NK-92 treated with Interleukin-12 subunit alpha and Interleukin-12 subunit beta, amount 100 ng/mL, for 24 hours (cell line): ENCODE measurements around the gene TPD52L2.
"Not testable (repeated sequence)": the region's sequence is repeated elsewhere in the genome, so short reads cannot be mapped to it uniquely, and the experiment has no call there.

ENCODE experiments used
- DNase-seq: peaks from one replicate; lab custom pipeline; 2025; lab: John Stamatoyannopoulos, UW

TPD52L2 gene

DNA sequence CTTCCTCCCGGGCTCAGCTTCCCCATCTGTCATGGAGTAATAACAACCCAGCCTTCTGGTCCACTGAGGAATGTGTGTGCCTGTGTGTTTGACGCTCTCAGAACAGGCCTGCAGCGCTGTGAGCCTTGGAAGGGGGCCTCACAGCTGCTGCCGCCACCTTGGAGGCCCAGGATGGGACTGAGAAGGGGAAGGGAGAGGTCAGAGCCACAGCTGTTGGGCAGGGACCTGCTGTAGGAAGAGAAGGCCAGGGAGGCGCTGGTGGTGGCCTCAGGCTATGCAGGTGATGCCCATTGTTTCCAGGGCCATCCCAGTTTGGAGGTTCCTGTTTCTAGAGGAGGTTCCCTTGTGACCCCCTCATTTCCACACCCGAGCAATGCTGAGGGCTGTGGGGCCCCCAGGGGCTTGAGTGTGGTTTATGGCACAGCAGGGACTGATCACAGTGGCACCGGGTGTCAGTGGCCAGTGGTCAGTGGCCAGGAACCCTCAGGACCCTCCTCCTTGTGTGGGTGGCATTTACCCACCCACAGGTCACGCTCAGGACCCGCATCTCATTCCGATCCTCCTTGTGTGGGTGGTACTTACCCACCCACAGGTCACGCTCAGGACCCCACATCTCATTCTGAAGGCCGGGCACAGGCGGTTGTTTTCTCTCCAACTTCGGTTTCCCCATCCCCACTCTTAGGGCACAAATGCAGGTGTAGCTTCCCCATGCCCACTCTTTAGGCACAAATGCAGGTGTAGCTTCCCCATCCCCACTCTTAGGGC, 14.0 kb downstream of the TPD52L2 start:
- DNase-seq: no peak

DNA sequence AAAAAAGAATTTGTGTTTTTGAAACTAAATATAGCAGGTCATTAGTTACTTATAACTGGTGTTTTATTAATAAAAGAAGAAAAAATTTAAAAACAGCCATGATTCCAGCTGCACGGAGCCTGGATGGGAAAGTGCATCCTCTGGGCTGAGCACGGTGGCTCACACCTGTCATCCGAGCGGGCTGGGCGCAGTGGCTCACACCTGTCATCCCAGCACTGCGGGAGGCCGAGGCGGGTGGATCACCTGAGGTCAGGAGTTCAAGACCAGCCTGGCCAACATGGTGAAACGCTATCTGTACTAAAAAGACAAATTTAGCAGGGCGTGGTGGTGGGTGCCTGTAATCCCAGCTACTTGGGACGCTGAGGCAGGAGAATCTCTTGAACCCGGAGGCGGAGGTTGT, 15.8 kb downstream of the TPD52L2 start:
- not testable (repeated sequence) for DNase-seq

DNA sequence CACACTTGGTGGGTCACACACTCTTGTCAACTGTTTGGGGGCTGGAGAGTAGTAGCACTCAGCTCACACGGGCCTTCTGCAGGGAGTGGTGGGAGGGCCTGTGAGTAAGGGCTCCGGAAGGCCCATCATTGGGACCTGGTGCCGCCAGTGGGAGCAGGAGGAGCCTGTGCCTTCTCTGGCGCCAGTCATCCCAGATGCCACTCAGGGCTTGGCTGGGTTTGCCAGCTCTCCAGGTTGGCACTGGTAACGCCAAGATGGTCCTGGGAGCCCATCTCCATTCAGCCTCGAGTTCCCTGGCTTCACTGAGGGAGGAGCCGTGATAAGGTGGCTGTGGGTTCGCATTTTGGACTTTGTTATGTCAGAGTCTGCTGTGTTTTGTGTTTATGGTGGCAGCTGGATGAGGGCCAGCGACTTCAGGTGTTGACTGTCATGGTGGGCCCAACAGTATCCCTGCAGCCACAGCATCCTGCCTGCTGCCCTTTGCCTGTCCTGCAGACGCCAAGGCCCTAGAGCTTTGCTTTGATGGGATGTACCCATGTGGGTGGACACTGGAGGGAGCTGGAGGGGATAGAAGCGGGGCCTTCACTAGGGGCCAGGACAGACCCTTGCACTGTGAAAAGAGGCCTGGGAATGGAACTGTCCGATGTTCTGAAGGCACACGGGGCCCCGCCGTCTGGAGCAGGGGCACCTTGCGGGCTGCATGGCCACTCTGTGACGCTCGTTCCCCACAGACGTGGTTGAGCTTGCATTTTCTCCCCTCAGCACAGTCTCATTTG, 16.6 kb downstream of the TPD52L2 start:
- no peak for DNase-seq

DNA sequence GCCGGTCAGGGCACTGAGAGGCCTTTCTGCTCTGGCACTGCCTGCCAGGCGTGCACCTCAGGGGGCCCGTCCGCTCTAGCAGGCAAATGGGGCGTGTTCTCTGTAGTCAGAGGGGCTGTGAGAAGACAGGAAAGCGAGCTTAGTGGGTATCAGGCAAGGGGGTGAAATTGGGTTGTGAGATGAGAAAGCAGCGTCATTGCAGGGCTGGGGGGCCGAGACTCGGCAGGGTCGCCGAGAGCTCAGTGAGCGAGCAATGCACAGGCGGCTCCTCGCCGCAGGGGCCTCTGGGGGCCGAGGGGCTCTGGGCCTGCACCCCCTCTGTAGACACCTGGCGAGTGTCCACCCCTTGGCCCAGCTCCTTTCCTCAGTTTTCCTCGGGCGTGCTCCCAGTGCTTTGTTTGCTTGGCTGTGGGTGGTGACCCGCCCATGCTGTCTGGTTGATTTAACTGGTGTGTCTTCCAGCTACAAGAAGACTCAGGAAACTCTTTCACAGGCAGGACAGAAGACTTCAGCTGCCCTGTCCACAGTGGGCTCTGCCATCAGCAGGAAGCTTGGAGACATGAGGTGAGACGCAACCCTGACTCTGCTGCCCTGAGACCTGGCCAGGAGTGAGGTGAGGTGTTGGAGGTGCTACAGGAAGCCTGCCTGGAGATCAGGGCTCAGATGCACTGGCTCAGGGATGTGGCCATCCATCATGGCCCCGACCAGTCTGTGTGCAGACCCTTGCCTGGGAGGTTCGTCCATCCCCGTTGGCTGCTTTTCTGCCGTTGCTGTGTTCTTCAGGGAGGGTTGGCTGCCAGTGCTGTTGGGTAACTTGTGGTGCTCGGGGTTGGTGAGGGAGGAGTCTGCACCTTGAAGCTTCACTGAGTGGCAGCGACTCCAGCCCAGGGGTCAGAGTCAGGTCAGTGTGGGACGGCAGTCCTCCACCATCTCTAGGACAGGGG, 17.5 kb downstream of the TPD52L2 start:
- no peak for DNase-seq

DNA sequence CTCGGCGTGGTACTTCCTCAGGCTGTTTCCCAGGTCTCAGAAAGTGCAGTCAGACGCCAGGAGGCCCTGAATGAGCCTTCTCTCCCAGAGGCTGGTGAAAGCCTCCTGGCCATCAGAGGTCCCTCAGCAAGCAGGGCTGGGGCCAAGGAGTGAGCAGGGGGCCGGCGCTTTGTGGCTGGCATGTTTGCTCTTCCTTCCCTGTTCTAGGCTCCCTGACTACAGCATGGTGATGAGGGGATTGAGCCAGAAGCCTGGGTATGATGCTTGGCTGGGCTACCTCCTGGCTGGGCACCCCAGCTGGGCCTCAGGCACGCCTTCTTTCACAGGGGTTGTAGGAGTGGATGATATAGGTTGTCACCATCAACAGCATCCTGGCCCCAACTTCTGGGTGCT, 18.1 kb downstream of the TPD52L2 start:
- DNase-seq: no peak

DNA sequence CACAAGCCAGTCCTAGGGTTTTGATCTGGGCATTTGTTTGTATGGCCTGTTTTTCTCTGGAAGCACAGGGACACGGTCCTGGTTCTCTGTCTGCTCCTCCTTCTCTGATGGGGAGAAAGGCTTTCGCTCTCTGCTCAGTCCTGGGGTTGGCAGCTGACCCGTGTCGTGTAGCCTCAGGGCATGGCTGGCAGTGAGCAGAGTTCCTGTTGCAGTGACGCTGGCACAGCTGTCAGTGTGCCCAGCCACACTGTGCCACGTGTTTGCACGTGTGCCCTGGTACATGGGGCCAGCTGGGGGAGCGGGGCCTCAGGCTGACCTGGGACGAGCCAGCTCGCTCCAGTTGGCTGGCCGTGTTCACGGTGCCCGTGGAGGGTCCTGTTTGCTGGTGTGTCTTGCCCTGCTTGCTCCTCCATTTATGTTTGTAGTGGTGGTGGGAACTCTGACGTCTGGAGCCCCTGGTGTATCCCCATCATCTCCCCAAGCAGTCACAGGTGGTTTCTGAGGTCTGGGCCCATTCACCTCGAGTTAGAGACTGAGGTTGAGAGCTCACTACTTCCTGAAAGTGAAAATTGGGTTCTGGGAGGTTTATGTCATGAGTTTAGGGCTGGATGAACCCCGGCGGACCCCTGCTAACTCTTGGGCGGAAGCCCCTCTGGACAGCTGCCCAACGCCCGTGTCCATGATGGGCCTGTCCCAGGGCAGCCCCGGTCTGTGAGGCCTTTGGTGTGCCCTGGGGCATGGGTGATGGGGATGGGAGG, 19.6 kb downstream of the TPD52L2 start:
- no peak for DNase-seq

DNA sequence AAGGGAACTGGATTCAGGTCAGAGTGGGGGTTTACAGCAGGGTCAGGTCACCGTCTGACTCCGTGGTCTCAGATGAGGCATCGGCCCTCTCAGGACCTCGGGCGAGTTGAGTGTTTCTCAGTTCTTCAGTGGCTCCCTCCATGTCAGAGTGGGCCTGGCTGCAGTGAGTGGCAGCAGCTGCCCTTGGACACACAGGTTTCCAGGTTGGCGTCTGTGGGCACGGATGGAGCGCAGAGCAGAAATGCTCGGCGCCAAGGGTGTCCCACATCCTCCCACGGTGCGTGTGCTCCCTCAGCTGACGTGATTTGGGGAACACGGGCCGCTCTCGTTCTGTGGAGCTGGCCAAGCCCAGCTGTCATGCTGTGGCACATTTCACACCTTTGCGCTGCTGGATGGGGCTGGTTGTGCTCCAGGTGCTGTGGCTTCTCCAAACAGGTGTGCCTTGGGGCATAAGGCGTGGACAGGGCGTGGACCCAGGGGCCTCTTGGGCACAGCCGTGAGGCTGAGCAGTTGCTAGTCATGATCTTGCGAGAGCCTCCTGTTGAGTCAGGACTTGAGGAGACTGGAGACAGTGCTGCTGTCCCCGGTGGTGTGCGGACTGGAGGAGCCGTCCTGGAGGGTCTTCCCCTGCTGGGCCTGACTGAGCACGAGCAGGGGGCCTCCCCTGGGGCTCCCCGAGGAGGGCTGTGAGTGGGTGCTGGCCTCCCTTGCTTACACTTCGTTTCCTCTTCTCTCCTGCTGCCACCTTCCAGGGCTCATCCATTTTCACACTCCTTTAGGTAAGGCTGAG, 20.4 kb downstream of the TPD52L2 start:
- no peak for DNase-seq

DNA sequence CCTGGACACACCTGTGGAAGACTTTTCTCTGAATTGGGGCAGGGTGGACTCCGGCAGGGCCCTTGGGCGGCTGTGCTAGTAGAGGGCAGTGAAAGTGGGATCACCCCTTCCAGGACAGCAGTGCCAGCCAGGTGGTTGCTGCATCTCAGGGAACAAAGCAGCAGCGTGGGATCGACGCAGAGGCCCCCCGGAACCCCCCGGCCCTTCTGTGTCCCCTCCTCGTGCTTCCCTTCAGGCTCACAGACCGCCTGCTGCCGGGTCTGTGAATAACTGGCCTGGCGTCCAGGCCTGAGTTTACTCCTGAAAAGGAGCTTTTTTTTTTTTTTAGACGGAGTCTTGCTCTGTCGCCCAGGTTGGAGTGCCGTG, 21.0 kb downstream of the TPD52L2 start:
- DNase-seq: no peak

DNA sequence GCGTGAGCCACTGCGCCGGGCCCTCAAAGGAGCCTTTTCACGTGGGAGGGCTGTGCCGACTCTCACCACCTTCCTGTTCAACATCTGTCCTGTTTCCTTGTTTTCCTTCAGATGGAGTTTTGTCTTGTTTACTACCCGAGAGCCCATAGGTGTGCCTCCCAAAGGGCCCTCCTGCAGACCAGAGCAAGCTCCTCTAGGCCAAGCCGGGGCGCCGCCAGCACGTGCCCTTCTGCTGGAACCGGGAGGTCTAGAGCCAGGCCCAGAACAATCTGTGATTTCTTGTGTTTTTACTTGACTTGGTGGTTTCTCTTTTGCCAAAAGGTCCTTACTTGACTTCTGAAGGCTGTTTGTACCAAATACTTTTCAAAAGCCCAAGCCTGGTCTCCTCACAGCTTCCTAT, 21.9 kb downstream of the TPD52L2 start:
- no peak for DNase-seq

DNA sequence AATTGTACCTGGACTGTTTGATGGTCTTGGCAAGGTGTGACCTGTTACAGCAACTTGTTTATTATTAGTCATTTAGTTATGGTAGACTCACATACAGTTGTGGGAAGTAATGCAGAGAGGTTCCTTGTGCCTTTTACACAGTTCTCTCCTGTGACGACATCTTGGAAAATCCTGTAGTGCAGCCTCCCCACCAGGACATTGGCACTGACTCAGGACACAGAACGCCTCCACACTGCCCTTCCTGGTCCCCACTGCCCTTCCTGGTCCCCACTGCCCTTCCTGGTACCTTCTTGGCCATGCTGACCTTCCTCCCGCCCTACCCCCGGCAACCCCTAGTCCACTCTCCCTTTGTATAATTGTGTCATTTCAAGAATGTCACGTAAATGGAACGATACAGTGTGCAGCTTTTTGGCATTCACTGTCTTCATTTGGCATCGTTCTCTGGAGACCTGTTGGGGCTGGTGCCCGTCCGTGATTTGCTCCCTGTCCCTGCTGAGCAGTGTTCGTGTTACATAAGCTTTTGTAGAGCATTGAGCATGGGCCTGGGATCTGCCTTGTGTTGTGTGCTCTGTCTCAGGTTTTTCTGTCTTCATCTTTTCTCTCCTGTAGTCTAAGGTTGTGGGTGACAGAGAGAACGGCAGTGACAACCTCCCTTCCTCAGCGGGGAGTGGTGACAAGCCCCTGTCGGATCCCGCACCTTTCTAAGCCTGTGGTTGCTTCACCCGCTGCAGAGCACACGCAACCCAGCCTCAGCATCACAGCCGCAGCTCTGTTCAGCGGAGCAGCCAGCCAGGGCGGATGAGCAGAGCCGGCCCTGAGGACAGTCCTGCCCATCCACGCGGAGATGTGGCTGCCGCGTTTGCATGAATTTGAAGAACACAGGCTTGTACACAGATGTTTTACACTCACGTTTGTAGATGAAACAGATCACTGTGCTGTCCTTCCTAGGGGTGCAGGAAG, 24.5 kb downstream of the TPD52L2 start:
- DNase-seq: no peak

DNA sequence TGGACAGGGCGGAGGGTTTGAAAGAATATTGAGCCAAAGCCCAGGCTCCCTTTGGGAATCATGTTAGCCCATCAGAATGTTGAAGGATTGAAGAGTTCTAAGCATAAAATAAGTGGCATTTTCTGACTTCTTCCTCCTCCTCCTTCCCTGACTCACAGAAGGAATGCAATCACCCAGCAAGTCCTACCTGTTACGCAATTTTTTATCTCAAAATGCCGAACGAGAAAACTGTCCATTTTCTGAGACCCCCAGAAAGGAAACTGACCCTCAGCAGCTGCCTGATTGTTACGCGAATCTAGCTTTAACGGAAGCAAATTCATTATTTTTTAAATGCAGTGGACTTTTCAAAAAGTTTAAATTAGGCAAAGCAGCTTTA, 25.1 kb downstream of the TPD52L2 start:
- DNase-seq: no peak

DNA sequence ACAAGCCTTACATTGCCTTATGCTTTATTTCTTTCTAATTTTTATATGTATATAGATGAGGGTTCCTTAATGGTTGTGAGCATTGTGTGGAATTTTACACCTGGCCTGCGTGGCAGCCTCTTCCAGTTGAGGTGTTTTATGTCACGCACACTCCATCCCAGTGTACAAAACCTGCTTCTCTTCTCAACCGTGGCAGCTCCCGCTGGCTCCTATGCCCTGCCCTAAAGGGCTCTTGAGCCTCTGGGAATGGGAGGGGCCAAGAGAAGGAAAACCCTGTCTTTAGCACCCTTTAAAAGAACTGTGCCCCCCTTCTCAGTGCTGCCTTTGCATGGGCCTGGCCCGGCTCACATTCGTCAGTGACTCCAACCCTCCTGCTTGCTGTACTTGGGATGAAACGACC, 25.5 kb downstream of the TPD52L2 start:
- no peak for DNase-seq

DNA sequence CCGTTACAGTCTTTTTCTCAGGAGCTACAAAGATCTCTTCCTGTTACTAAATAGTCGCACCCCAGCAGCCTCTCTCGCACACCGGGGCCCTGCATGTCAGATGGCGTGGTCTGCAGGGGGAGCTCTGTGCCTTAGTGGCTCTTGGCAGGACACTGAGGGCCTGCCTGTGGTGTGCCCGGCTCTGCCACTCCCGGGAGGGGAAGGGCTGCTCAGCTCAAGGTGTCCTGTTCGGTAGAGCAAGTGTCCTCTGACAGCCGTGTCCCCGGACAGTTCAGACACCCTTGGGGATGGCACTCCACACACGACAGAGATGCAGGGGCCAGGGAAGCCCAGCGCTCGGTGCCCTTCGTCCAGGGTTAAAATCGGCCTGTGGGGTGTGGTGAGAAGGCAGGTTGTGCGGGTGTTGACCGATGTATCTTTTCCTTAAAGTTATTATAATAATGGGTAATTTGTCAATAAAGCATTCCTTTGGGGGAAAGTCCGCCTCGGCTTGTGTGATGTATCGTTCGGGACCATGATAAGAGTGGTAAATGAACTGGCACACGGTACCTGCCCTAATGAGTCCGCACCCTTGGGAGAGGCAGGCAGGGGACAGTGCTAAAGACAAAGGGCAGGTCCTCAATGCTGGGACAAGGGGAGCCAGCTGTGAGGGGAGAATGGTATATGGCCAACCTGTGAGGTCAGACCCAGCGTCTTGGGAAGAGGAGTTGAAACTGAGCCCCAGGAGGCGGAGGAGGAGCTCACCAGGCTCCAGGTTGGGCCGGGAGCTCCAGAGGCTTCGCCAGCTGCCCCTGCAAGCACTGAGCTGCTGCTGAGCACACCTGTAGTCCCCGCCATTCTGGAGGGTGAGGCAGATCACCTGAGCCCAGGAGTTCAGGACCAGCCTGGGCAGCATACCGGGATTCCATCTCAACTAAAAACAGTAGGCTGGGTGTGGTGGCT, 26.3 kb downstream of the TPD52L2 start:
- DNase-seq: no peak

DNA sequence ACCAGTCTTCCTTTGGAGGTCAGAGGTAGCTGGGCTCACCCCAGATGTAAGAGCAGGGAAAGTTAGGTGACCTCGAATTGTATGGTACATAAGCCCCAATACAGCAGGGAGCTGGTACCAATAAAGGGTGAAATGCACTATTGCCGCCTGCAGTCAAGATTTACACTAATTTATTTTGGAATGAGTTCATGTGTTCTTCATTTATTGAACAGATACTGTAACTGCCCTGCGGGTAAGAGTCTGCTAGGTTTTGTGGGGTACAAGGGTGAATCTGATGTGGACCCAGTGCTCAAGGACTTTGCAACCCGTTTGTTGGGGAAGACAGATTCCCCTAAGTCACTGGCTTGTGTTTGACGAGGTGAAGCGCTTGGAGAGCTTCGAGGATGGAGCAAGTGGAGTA, 27.3 kb downstream of the TPD52L2 start:
- DNase-seq: no peak

DNA sequence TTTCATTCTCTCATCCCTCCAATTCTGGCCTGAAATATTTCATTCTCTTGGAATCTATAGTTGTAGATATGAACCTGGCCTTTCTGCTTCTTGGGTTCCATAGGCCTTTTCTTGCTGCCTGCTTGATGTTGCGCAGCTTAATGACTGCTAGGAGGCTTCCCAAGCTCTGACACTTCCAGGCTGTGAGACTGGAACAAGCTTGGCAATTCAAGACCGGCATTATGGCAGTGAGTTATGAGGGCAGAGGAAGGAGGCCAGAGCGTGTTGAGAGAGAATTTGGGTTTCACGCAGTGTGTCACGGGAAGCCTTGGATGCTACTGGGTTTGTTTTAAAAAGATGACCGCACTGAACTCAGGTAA, 28.9 kb downstream of the TPD52L2 start:
- DNase-seq: no peak

DNA sequence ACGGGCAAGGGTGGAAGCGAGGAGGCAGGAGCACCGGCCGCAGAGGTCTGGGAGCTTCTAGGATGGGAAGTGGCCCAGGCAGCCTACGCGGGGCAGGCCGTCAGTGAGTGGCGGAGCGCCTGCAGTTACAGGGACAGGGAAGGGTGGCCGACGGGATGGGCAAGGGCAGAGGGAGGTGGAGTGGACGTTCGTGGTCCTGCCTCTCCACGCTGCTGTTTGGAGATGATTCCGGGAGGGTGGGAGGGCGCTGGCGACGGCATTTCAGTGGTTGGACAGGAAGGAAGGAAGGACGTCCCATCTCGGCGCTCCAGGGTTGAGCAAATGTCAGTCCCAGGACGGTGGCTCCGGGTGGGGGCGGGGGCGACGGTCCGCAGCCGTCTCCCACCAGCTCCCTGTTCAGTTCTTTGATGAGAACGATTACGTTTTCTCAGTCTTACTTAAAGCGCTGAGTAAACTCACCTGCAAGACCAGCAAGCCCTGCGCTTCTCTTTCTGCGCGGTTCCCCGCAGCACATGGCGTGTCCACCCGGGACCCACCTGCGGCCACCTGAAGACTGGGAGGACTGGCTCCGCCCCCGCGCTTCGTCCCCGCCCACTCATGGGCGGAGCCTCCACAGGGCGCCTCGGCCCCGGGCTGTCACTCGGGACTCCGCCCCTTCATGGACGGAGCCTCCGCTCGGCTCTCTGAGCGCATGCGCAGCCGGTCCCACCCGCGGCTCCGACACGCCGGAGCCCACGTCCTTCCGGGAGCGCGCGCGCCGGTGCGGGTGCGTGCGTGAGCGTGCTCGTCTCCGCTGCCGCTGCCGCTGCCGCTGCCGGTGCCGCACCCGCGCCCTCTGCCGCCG, 29.5 kb downstream of the TPD52L2 start, which contains the start of gene DNAJC5:
Gene DNAJC5, plus strand, starts transcription at position 769 of the 844 bp plus-strand sequence. CDS start 33,220 bp downstream, outside the sequence.
- DNase-seq: peak; percentile 93

DNA sequence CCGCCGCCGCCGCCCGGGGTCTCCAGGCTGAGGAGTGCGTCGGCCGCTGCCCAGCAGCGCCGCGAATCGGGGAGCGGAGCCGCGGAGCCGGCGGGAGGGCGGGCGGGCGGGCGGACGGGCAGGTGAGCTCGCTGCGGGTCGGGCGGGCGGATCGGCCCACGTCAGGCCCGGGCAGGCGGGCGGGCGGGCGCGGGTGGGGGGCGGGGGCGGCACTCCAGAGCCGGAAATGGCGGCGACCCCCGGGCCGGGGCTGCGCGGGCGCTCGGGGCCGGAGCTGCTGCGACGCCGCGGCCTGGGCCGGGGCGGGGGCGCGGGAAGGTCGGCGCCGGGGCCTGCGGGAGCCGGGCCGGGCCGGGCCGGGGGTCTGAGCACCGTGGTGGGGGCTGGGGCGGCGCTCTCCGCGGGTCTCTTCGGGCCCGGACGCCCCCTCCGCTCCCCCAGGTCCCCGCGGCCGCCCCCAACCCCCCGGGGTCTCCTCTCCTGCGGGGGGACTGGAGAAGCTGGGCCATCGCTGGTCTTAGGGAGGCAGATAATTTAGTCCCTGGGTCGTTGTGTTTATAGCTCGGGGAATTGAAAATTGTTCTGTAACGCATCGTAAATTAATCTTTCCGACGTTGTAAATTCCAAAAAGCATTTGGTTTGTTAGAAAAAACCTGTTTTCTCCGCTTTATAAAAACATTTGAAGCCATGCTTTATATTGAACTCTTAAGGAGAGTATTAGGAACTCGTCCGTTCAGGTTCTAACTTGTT, 30.3 kb downstream of the TPD52L2 start:
- DNase-seq: no peak
